WERI-Rb-1 (cell line): ENCODE measurements around the gene AK4.
"Not testable (repeated sequence)": the region's sequence is repeated elsewhere in the genome, so short reads cannot be mapped to it uniquely, and the experiment has no call there.

Experiments
- DNase-seq: peaks from one replicate; pipeline ENCODE4 v3.0.0-alpha.2; 2020
- H3K27ac ChIP-seq: fragments of 250-450 bp; sonication (Bioruptor Pico); 2 replicates; pipeline ENCODE4 v1.5.1; 2020; ENCODE audit warnings: mild to moderate bottlenecking, moderate library complexity
- H3K27me3 ChIP-seq: fragments of 250-450 bp; sonication (Bioruptor Pico); 2 replicates; pipeline ENCODE4 v1.5.1; 2021; ENCODE audit warnings: mild to moderate bottlenecking, low read depth, moderate library complexity; ENCODE audit not compliant: insufficient read depth, severe bottlenecking
- H3K36me3 ChIP-seq: fragments of 250-450 bp; sonication (Bioruptor Pico); 2 replicates; pipeline ENCODE4 v1.5.1; 2020; ENCODE audit warnings: mild to moderate bottlenecking, moderate library complexity
- H3K4me3 ChIP-seq: 2 replicates; pipeline ENCODE4 v1.5.1; 2011; ENCODE audit warnings: low read depth, mild to moderate bottlenecking, control low read depth, low read length
- H3K9me3 ChIP-seq: fragments of 250-450 bp; sonication (Bioruptor Pico); 2 replicates; pipeline ENCODE4 v1.5.1; 2021; ENCODE audit warnings: mild to moderate bottlenecking, moderate library complexity; ENCODE audit not compliant: severe bottlenecking
- CTCF ChIP-seq: IDR thresholded peaks from 2 replicates; pipeline ENCODE4 v1.5.1; 2011; ENCODE audit warnings: low read depth, mild to moderate bottlenecking, control low read depth, inconsistent platforms, low read length

Gene AK4

GRCh38 chr1:65156910-65157545 is 9.0 kb downstream of the AK4 start:
- no peak for TF ChIP-seq CTCF

DNA sequence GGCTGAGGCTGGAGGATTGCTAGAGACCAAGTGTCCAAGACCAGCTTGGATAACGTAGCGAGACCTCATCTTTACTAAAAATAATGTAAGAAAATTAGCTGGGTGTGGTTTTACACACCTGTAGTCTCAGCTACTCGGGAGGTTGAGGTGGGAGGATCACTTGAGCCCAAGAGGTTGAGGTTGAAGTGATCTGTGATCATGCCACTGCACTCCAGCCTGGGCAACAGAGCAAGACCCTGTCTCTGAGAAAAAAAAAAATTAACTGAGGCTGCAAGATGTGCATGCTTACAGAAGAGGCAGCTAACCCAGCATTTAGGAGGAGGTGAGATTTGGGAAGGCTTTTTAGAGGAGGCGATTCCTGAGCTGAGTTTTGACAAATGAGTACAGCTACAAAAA is 9.5 kb downstream of the AK4 start:
- no peak overlapping the region for H3K4me3 ChIP-seq
- H3K27me3 ChIP-seq: no peaks in the 10 kb centered on the region
- H3K27ac ChIP-seq: no peak overlapping the region
- no peak for DNase-seq
- no peak for TF ChIP-seq CTCF
- H3K36me3 ChIP-seq: no peaks in the 10 kb centered on the region
- H3K9me3 ChIP-seq: no peaks in the 10 kb centered on the region

More at GRCh38 chr1:65156910-65157545, 9.0 kb downstream of the AK4 start:
- Histone ChIP-seq H3K4me3 (no peak overlapping the region), H3K9me3 (no peaks in the 10 kb centered on the region), H3K27ac (no peak overlapping the region), H3K27me3 (no peaks in the 10 kb centered on the region), H3K36me3 (no peaks in the 10 kb centered on the region)
- DNase-seq: no peak

DNA sequence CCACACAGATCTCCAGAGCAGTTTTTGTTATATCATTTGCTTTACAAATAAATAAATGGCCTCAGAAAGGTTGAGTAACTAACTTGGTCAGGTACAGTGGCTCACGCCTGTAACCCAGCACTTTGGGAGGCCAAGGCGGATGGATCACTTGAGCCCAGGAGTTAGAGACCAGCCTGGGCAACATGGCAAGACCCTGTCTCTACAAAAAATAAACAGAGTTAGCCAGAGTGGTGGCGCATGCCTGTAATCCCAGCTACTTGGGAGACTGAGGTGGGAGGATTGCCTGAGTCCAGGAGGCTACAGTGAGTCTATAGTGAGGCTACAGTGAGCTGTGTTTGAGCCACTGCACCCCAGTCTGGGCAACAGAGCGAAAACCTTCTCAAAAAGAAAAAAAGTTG is 11.3 kb downstream of the AK4 start:
- H3K36me3 ChIP-seq, H3K27me3 ChIP-seq, DNase-seq, H3K27ac ChIP-seq, H3K9me3 ChIP-seq, H3K4me3 ChIP-seq: not testable (repeated sequence)

DNA sequence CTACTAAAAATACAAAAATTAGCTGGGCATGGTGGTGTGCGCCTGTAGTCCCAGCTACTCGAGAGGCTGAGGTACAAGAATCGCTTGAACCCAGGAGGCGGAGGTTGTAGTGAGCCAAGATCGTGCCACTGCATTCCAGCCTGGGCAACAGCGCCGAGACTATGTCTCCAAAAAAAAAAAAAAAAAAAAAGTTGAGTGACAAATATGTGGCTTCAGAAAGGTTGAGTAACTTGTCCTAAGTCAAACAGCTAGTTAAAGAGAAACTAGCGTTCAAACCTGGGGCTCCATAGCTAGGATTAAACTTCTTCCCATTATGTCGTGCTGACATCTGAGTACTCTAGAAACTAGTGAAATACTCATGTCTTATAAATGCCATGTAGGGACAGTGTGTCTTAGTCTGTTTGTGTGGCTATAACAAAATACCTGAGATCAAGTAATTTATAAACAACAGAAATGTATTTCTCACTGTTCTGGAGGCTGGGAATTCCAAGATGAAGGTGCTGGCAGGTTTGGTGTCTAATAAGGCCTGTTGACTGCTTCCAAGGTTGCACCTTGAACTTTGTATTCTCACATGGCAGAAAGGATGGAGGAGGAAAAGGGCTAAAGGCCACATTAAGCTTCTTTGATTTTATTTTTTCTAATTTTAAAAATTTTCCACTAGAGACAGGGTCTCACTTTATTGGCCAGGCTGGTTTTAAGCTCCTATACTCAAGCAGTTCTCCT is 12.0 kb downstream of the AK4 start:
- TF ChIP-seq CTCF: no peak
- DNase-seq: no peak
- Histone ChIP-seq H3K27ac (no peak overlapping the region), H3K4me3 (no peak overlapping the region), H3K27me3 (no peaks in the 10 kb centered on the region), H3K9me3 (no peaks in the 10 kb centered on the region), H3K36me3 (no peaks in the 10 kb centered on the region)

DNA sequence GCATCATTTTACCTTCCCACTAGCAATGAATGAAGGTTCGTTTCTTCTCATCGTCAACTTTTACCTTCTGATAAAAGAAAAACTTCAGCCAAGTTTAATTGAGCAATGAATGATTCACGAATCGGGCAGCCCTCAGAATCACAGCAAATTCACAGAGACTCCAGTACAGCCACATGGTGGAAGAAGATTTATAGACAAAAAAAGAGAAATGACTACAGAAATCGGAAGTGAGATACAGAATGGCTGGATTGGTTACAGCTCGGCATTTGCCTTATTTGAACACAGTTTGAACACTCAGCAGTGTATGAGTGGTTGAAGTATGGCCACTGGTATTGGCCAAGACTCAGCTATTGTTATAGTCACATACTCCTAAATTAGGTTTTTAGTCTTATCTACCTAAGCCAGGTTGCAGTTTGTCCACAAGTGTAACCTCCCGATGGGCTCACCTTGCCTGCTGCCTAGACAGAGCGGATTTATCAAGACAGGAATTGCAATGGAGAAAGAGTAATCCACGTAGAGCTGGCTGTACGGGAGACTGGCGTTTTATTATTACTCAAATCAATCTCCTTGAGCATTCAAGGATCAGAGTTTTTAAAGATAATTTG is 15.3 kb downstream of the AK4 start:
- Histone ChIP-seq H3K36me3 (no peaks in the 10 kb centered on the region), H3K4me3 (no peak overlapping the region), H3K27ac (no peak overlapping the region), H3K9me3 (no peaks in the 10 kb centered on the region), H3K27me3 (no peaks in the 10 kb centered on the region)
- DNase-seq: no peak
- TF ChIP-seq CTCF: no peak

GRCh38 chr1:65164101-65164500 is 16.1 kb downstream of the AK4 start:
- H3K9me3 ChIP-seq, H3K27ac ChIP-seq, DNase-seq, H3K4me3 ChIP-seq, H3K27me3 ChIP-seq, H3K36me3 ChIP-seq: not testable (repeated sequence)
